SJSA1 (cell line): ENCODE data around the gene ATG5. TPM values are rescaled to one million over a fixed set of nuclear protein-coding genes. Genes with fewer than 3 reads are reported as not detected.

Experiments
- DNase-seq, 2 experiments: peaks; one replicate each; pipeline ENCODE4 v3.0.0-alpha.2; 2015 to 2020; ENCODE audit warnings: low spot score in 2 of 2, low read depth in 1 of 2
- H3K27ac ChIP-seq: fragments of 250-450 bp; sonication (Bioruptor Pico); 2 replicates; pipeline ENCODE4 v1.5.1; 2020; ENCODE audit warnings: mild to moderate bottlenecking, moderate library complexity
- H3K27me3 ChIP-seq: fragments of 250-450 bp; sonication (Bioruptor Pico); replicated peaks from 2 replicates; pipeline ENCODE4 v1.5.1; 2020; ENCODE audit warnings: mild to moderate bottlenecking, moderate library complexity
- H3K36me3 ChIP-seq: fragments of 250-450 bp; sonication (Bioruptor Pico); 2 replicates; pipeline ENCODE4 v1.5.1; 2020; ENCODE audit warnings: mild to moderate bottlenecking
- H3K4me1 ChIP-seq: fragments of 250-450 bp; sonication (Bioruptor Pico); replicated peaks from 2 replicates; pipeline ENCODE4 v1.6.1; 2021; ENCODE audit warnings: mild to moderate bottlenecking
- H3K4me3 ChIP-seq: fragments of 250-450 bp; sonication (Bioruptor Pico); 2 replicates; pipeline ENCODE4 v1.5.1; 2020; ENCODE audit warnings: mild to moderate bottlenecking
- H3K9me3 ChIP-seq: fragments of 250-450 bp; sonication (Bioruptor Pico); replicated peaks from 2 replicates; pipeline ENCODE4 v1.5.1; 2020; ENCODE audit warnings: mild to moderate bottlenecking
- total RNA-seq: library from RNA; depleted of rRNA; stranded (reverse); fragments of >200 nt; shearing (Covaris generic); gene quantifications from 2 replicates; pipeline ENCODE4 v1.2.3, GENCODE V29; 2014; rRNA removed

The ATG5 gene
- total RNA-seq = 57.9 and 68.7 TPM in 2 replicates

- no peaks in the 10 kb centered on the region for H3K27me3 ChIP-seq
- DNase-seq = peak; percentile 94 to 99
- H3K4me3 ChIP-seq = peak within 1 kb of the TSS; percentile 74
- peak within 1 kb of the TSS; percentile 65 for H3K27ac ChIP-seq
- H3K4me1 ChIP-seq = peaks cover 12% of the 10 kb centered on the region
- H3K9me3 ChIP-seq = no peaks in the 10 kb centered on the region
- H3K36me3 ChIP-seq = 0 out of 2 replicates have a peak, but pooled peaks cover 10% of the 10 kb centered on the region
These were observed at the start of gene ATG5 for GRCh38 chr6:106325336-106326178. ATG5 (minus strand) TSS chr6:106325760; CDS start chr6:106316208, 9,552 bp downstream.

- Histone ChIP-seq H3K9me3 (no peaks in the 10 kb centered on the region; the same call in 1 of the 2 replicates), H3K27me3 (no peaks in the 10 kb centered on the region), H3K27ac (no peak overlapping the region), H3K4me1 (peaks cover 4% of the 10 kb centered on the region), H3K4me3 (no peak overlapping the region), H3K36me3 (no peaks in the 10 kb centered on the region)
- no peak for DNase-seq
These were observed 48.1 kb upstream of the ATG5 start for GRCh38 chr6:106373502-106374239.

- Histone ChIP-seq H3K27ac (no peak overlapping the region), H3K36me3 (no peaks in the 10 kb centered on the region), H3K9me3 (no peaks in the 10 kb centered on the region; the same call in 1 of the 2 replicates), H3K4me1 (peaks cover 4% of the 10 kb centered on the region), H3K27me3 (no peaks in the 10 kb centered on the region), H3K4me3 (no peak overlapping the region)
- DNase-seq = no peak
These were observed 47.4 kb upstream of the ATG5 start for GRCh38 chr6:106372838-106373501.

GRCh38 chr6:106370639-106371038 lies 45.1 kb upstream of the ATG5 start:
- Histone ChIP-seq H3K27ac (no peak overlapping the region), H3K9me3 (no peaks in the 10 kb centered on the region; the same call in 1 of the 2 replicates), H3K27me3 (0 out of 2 replicates have a peak, but pooled peaks cover 1% of the 10 kb centered on the region), H3K36me3 (no peaks in the 10 kb centered on the region), H3K4me3 (no peak overlapping the region), H3K4me1 (no peaks in the 10 kb centered on the region)
- DNase-seq = no peak

- no peak overlapping the region for H3K27ac ChIP-seq
- no peaks in the 10 kb centered on the region for H3K4me1 ChIP-seq
- H3K27me3 ChIP-seq = 0 out of 2 replicates have a peak, but pooled peaks cover 2% of the 10 kb centered on the region
- H3K36me3 ChIP-seq = no peaks in the 10 kb centered on the region
- no peak for DNase-seq
- H3K4me3 ChIP-seq = no peak overlapping the region
- H3K9me3 ChIP-seq = no peaks in the 10 kb centered on the region; the same call in 1 of the 2 replicates
These were observed 44.2 kb upstream of the ATG5 start for GRCh38 chr6:106369739-106370138.

GRCh38 chr6:106363401-106364138 lies 38.0 kb upstream of the ATG5 start:
- Histone ChIP-seq H3K4me3 (no peak overlapping the region), H3K27me3 (peaks cover 5% of the 10 kb centered on the region; the same call in 1 of the 2 replicates), H3K9me3 (0 out of 2 replicates have a peak, but pooled peaks cover 2% of the 10 kb centered on the region), H3K36me3 (no peaks in the 10 kb centered on the region), H3K27ac (no peak overlapping the region), H3K4me1 (peaks cover 12% of the 10 kb centered on the region)
- DNase-seq = peak in 1 of 2 experiments; percentile 30

GRCh38 chr6:106360989-106361430 lies 35.5 kb upstream of the ATG5 start:
- no peaks in the 10 kb centered on the region for H3K36me3 ChIP-seq
- H3K9me3 ChIP-seq = 0 out of 2 replicates have a peak, but pooled peaks cover 2% of the 10 kb centered on the region
- peak overlapping the region; percentile 36; the same call in 1 of the 2 replicates for H3K4me3 ChIP-seq
- H3K27ac ChIP-seq = no peak overlapping the region
- peaks cover 12% of the 10 kb centered on the region for H3K4me1 ChIP-seq
- H3K27me3 ChIP-seq = peaks cover 5% of the 10 kb centered on the region; the same call in 1 of the 2 replicates
- DNase-seq = no peak

- peak; percentile 37 to 55 for DNase-seq
- H3K27me3 ChIP-seq = peaks cover 3% of the 10 kb centered on the region; the same call in 1 of the 2 replicates
- H3K4me3 ChIP-seq = peak within 1 kb of the TSS; percentile 36
These were observed 34.9 kb upstream of the ATG5 start, which contains the start of gene CRYBG1 for GRCh38 chr6:106360410-106360988. CRYBG1 (plus strand) TSS chr6:106360717; CDS start chr6:106360909, 192 bp downstream.

GRCh38 chr6:106359959-106360409 lies 34.4 kb upstream of the ATG5 start:
- DNase-seq = no peak
- H3K9me3 ChIP-seq = 0 out of 2 replicates have a peak, but pooled peaks cover 2% of the 10 kb centered on the region
- peaks cover 3% of the 10 kb centered on the region; the same call in 1 of the 2 replicates for H3K27me3 ChIP-seq
- H3K36me3 ChIP-seq = no peaks in the 10 kb centered on the region
- H3K4me3 ChIP-seq = peak overlapping the region; percentile 36
- H3K27ac ChIP-seq = no peak overlapping the region
- peaks cover 12% of the 10 kb centered on the region for H3K4me1 ChIP-seq

More at GRCh38 chr6:106360410-106360988, 34.9 kb upstream of the ATG5 start, which contains the start of gene CRYBG1:
- Histone ChIP-seq H3K36me3 (no peaks in the 10 kb centered on the region), H3K4me1 (peaks cover 12% of the 10 kb centered on the region), H3K27ac (no peak within 1 kb of the TSS), H3K9me3 (0 out of 2 replicates have a peak, but pooled peaks cover 2% of the 10 kb centered on the region)

- H3K27ac ChIP-seq = no peak overlapping the region
- peaks cover 3% of the 10 kb centered on the region; the same call in 1 of the 2 replicates for H3K27me3 ChIP-seq
- H3K4me3 ChIP-seq = no peak overlapping the region
- no peak for DNase-seq
- peaks cover 12% of the 10 kb centered on the region for H3K4me1 ChIP-seq
- H3K36me3 ChIP-seq = no peaks in the 10 kb centered on the region
- 0 out of 2 replicates have a peak, but pooled peaks cover 2% of the 10 kb centered on the region for H3K9me3 ChIP-seq
These were observed 30.8 kb upstream of the ATG5 start for GRCh38 chr6:106356378-106356777.

- Histone ChIP-seq H3K27ac (no peak overlapping the region), H3K36me3 (no peaks in the 10 kb centered on the region), H3K9me3 (no peaks in the 10 kb centered on the region), H3K27me3 (no peaks in the 10 kb centered on the region), H3K4me3 (no peak overlapping the region), H3K4me1 (no peaks in the 10 kb centered on the region)
- DNase-seq = no peak
These were observed 21.7 kb upstream of the ATG5 start for GRCh38 chr6:106347219-106347618.
